ENCODE data around the gene JDP2. TPM values are rescaled to one million over a fixed set of nuclear protein-coding genes. Genes with fewer than 3 reads are reported as not detected.

JDP2 gene
- polyA plus RNA-seq, 1 experiment, result 83.8 TPM

- Histone ChIP-seq H3K4me3 (ENCODE audit: low read depth, low read length) (no peak overlapping the region), H3K27me3 (ENCODE audit: control insufficient read depth, insufficient read depth, low read length) (peaks cover 7% of the 10 kb centered on the region), H3K36me3 (ENCODE audit: control insufficient read depth, insufficient read depth, low read length) (no peaks in the 10 kb centered on the region)
- no peak for TF ChIP-seq CTCF (IDR thresholded peaks at IDR 0.05; ENCODE audit: insufficient read depth, low read depth, low read length)
- ChIA-PET CTCF (no interaction called here), POLR2A (no interaction called here)
- DNase-seq (ENCODE audit: low read depth), result no peak
Observed at GRCh38 chr14:75513911-75514672, 86.3 kb downstream of the JDP2 start.

GRCh38 chr14:75514673-75515628 is 87.1 kb downstream of the JDP2 start:
- peaks cover 7% of the 10 kb centered on the region for H3K27me3 ChIP-seq (ENCODE audit: control insufficient read depth, insufficient read depth, low read length)
- H3K4me3 ChIP-seq (ENCODE audit: low read depth, low read length), result peak overlapping the region; percentile 29
- ChIA-PET CTCF (interaction anchor here (0.5 kb wide), 1 partner anchor 82 kb away, joined by 3 read pairs; no protein-coding TSS in a partner anchor), POLR2A (no interaction called here)
- TF ChIP-seq CTCF (IDR thresholded peaks at IDR 0.05; ENCODE audit: insufficient read depth, low read depth, low read length), result no peak
- no peak for DNase-seq (ENCODE audit: low read depth)
- no peaks in the 10 kb centered on the region for H3K36me3 ChIP-seq (ENCODE audit: control insufficient read depth, insufficient read depth, low read length)

GRCh38 chr14:75515629-75515996 is 87.8 kb downstream of the JDP2 start:
- TF ChIP-seq CTCF (IDR thresholded peaks at IDR 0.05; ENCODE audit: insufficient read depth, low read depth, low read length), result no peak
- Histone ChIP-seq H3K27me3 (ENCODE audit: control insufficient read depth, insufficient read depth, low read length) (peaks cover 7% of the 10 kb centered on the region), H3K36me3 (ENCODE audit: control insufficient read depth, insufficient read depth, low read length) (no peaks in the 10 kb centered on the region), H3K4me3 (ENCODE audit: low read depth, low read length) (no peak overlapping the region)
- CTCF ChIA-PET, result interaction anchor here (0.5 kb wide), 1 partner anchor 81 kb away, joined by 3 read pairs; no protein-coding TSS in a partner anchor
- POLR2A ChIA-PET, result no interaction called here
- DNase-seq (ENCODE audit: low read depth), result no peak

GRCh38 chr14:75518625-75519024 is 90.8 kb downstream of the JDP2 start:
- no peak for DNase-seq (ENCODE audit: low read depth)
- no peaks in the 10 kb centered on the region for H3K36me3 ChIP-seq (ENCODE audit: control insufficient read depth, insufficient read depth, low read length)
- TF ChIP-seq CTCF (IDR thresholded peaks at IDR 0.05; ENCODE audit: insufficient read depth, low read depth, low read length), result 0 out of 2 replicates have a peak, but pooled peaks have one; percentile 15
- POLR2A ChIA-PET, result no interaction called here
- H3K27me3 ChIP-seq (ENCODE audit: control insufficient read depth, insufficient read depth, low read length), result peaks cover 7% of the 10 kb centered on the region
- no peak overlapping the region for H3K4me3 ChIP-seq (ENCODE audit: low read depth, low read length)
- CTCF ChIA-PET, result interaction anchor here (0.9 to 1.3 kb wide), 2 partner anchors 9 to 59 kb away, joined by 3 to 6 read pairs; no protein-coding TSS in a partner anchor

GRCh38 chr14:75519394-75519793 is 91.6 kb downstream of the JDP2 start:
- Histone ChIP-seq H3K36me3 (ENCODE audit: control insufficient read depth, insufficient read depth, low read length) (no peaks in the 10 kb centered on the region), H3K27me3 (ENCODE audit: control insufficient read depth, insufficient read depth, low read length) (peaks cover 7% of the 10 kb centered on the region), H3K4me3 (ENCODE audit: low read depth, low read length) (no peak overlapping the region)
- no peak for TF ChIP-seq CTCF (IDR thresholded peaks at IDR 0.05; ENCODE audit: insufficient read depth, low read depth, low read length)
- POLR2A ChIA-PET, result no interaction called here
- no peak for DNase-seq (ENCODE audit: low read depth)
- CTCF ChIA-PET, result interaction anchor here (0.9 kb wide), 1 partner anchor 58 kb away, joined by 3 read pairs; no protein-coding TSS in a partner anchor
